ENCODE data around the gene PLA1A.

GRCh38 chr3:119645813-119646212, 48.1 kb downstream of the PLA1A start:
- no peak for TF ChIP-seq CTCF (conservative IDR thresholded peaks at IDR 0.05)
- TF ChIP-seq EZH2 (IDR thresholded peaks at IDR 0.05; ENCODE audit: low read depth), result no peak

Measured in PC-9 (cell line).